T-cell (primary cell): ENCODE data around the gene EXO5. TPM values are rescaled to one million over a fixed set of nuclear protein-coding genes. Genes with fewer than 3 reads are reported as not detected.
"Not testable (repeated sequence)": the region's sequence is repeated elsewhere in the genome, so short reads cannot be mapped to it uniquely, and the experiment has no call there.

Experiments used
- ATAC-seq, 4 experiments: fragments of 200-7000 bp in 3 of 4; fragments of 150-1000 bp in 1 of 4; cut with Tn5 transposase; replicated peaks in 1 of 4; 1 replicate in 3 of 4; 2 replicates in 1 of 4; pipeline ENCODE4 v1.10.0; 2021; ENCODE audit warnings: moderate library complexity in 3 of 4, mild to moderate bottlenecking in 2 of 4, moderate number of reproducible peaks in 1 of 4
- CTCF ChIA-PET, 2 donors: fragments of 300-600 bp; sonication (Branson Sonifier 250); formaldehyde crosslinking; loops; one replicate each; lab custom pipeline; 2022; ENCODE audit warnings: antibody characterized with exemption in 2 of 2; lab: Charles Lee
- POLR2A ChIA-PET, 2 donors: fragments of 300-600 bp; sonication (Branson Sonifier 250); formaldehyde crosslinking; loops; one replicate each; lab custom pipeline; 2022; ENCODE audit warnings: antibody characterized with exemption in 2 of 2; lab: Charles Lee
- DNase-seq, 35 experiments: peaks; one replicate each; pipeline versions ENCODE4 v3.0.0 to v3.0.0-alpha.2; 2013 to 2023
- H3K27ac ChIP-seq: one replicate; pipeline ENCODE4 v1.5.1; 2013; ENCODE audit warnings: low read length
- H3K27me3 ChIP-seq, 2 experiments: replicated peaks in 1 of 2; 1 replicate in 1 of 2; 2 replicates in 1 of 2; pipeline versions ENCODE4 v1.6.1 to v1.7.0; 2013; ENCODE audit warnings: low read length in 1 of 2, mixed read lengths in 1 of 2; ENCODE audit not compliant: control insufficient read depth in 2 of 2, insufficient read depth in 2 of 2; ENCODE audit errors: extremely low read depth in 1 of 2
- H3K36me3 ChIP-seq, 2 donors: 1 replicate in 1 of 2; 2 replicates in 1 of 2; pipeline versions ENCODE4 v1.6.1 to v1.7.0; 2013; ENCODE audit warnings: low read length in 1 of 2; ENCODE audit not compliant: control insufficient read depth in 2 of 2, insufficient read depth in 1 of 2; ENCODE audit errors: extremely low read depth in 1 of 2
- H3K4me1 ChIP-seq, 2 experiments: 1 replicate in 1 of 2; 2 replicates in 1 of 2; pipeline versions ENCODE4 v1.6.1 to v1.7.0; 2013; ENCODE audit warnings: low read length in 2 of 2, mixed read lengths in 1 of 2; ENCODE audit not compliant: insufficient read depth in 2 of 2, control insufficient read depth in 1 of 2; ENCODE audit errors: extremely low read depth in 1 of 2
- H3K4me3 ChIP-seq, 2 donors: 1 replicate in 1 of 2; 2 replicates in 1 of 2; pipeline versions ENCODE4 v1.5.1 to v1.7.0; 2013; ENCODE audit warnings: mild to moderate bottlenecking in 2 of 2, low read length in 1 of 2, moderate library complexity in 1 of 2; ENCODE audit not compliant: control insufficient read depth in 1 of 2; ENCODE audit errors: extremely low read depth in 1 of 2
- H3K9me3 ChIP-seq: 2 replicates; pipeline ENCODE4 v1.7.0; 2013
- H3K27ac Mint-ChIP-seq, 2 donors: one replicate each; pipeline ENCODE4 v1.8.0; 2020 to 2021; ENCODE audit warnings: mild to moderate bottlenecking in 2 of 2, mixed read lengths in 2 of 2
- H3K27me3 Mint-ChIP-seq, 2 donors: one replicate each; pipeline ENCODE4 v1.8.0; 2021 to 2022; ENCODE audit warnings: mixed read lengths in 2 of 2
- H3K36me3 Mint-ChIP-seq: one replicate; pipeline ENCODE4 v1.8.0; 2021; ENCODE audit warnings: mixed read lengths
- H3K4me1 Mint-ChIP-seq, 3 donors: one replicate each; pipeline ENCODE4 v1.8.0; 2020 to 2022; ENCODE audit warnings: mixed read lengths in 3 of 3, mild to moderate bottlenecking in 1 of 3
- H3K4me3 Mint-ChIP-seq, 3 donors: one replicate each; pipeline ENCODE4 v1.8.0; 2020 to 2022; ENCODE audit warnings: mild to moderate bottlenecking in 3 of 3, mixed read lengths in 3 of 3, moderate library complexity in 3 of 3
- H3K9me3 Mint-ChIP-seq, 3 donors: one replicate each; pipeline ENCODE4 v1.8.0; 2020 to 2022; ENCODE audit warnings: mixed read lengths in 3 of 3
- WGBS: methylation state at CpG from one replicate; pipeline ENCODE4 v1.1.5; 2013; ENCODE audit warnings: missing lambda C conversion rate; ENCODE audit not compliant: insufficient coverage; 5-methylcytosine and 5-hydroxymethylcytosine counted together
- total RNA-seq, 35 experiments: library from RNA in 6 of 35; stranded (reverse) in 6 of 35; fragments of 120-200 nt in 1 of 35; gene quantifications; one replicate each; pipeline versions ENCODE4 v1.2.1 to v1.2.4 and lab custom pipeline; 2013 to 2026

EXO5 gene
- total RNA-seq, 5 donors from 2014 or later (not counting 1 experiment from before 2014, with no cell fraction given): 6.9 to 12.1 (median 10.6) TPM

DNA sequence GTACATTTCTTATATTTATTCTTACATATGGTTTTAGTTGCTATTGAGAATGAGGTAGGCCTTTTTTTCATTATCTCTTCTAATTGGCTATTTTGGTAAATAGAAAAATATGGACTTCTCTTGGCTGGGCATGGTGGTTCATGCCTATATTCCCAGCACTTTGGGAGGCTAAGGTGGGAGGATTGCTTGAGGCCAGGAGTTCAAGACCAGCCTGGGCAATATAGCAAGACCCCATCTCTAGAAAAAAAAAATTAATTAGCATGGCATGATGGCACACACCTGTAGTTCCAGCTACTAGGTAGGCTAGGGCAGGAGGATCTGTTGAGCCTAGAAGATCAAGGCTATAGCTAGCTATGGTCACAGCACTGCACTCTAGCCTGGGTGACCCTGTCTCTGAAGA is 26.0 kb downstream of the EXO5 start:
- H3K4me3 ChIP-seq: no peak overlapping the region
- no peaks in the 10 kb centered on the region for H3K36me3 ChIP-seq
- peaks cover 0 to 3% of the 10 kb centered on the region in 2 donors for H3K27me3 Mint-ChIP-seq
- ChIA-PET CTCF (no interaction called here), POLR2A (no interaction called here)
- no peak for ATAC-seq
- H3K27me3 ChIP-seq: no peaks in the 10 kb centered on the region
- peaks cover 7 to 13% of the 10 kb centered on the region in 2 experiments for H3K4me1 ChIP-seq
- no peak overlapping the region for H3K27ac Mint-ChIP-seq
- H3K36me3 Mint-ChIP-seq: peaks cover 28% of the 10 kb centered on the region
- no peaks in the 10 kb centered on the region for H3K9me3 Mint-ChIP-seq
- H3K27ac ChIP-seq: no peak overlapping the region
- H3K4me3 Mint-ChIP-seq: no peak overlapping the region
- H3K9me3 ChIP-seq: no peaks in the 10 kb centered on the region
- DNase-seq: no peak
- peaks cover 24 to 28% (median 25%) of the 10 kb centered on the region in 3 donors for H3K4me1 Mint-ChIP-seq

- Histone ChIP-seq H3K9me3 (no peaks in the 10 kb centered on the region), H3K36me3 (peaks cover 0 to 3% of the 10 kb centered on the region in 2 donors), H3K4me3 (no peak overlapping the region), H3K27ac (no peak overlapping the region), H3K27me3 (no peaks in the 10 kb centered on the region), H3K4me1 (peaks cover 7 to 11% of the 10 kb centered on the region in 2 experiments)
- ChIA-PET POLR2A (no interaction called here), CTCF (no interaction called here)
- WGBS: no CpG with 5 or more reads among the region's 2 CpGs
- Mint-ChIP-seq H3K9me3 (no peaks in the 10 kb centered on the region), H3K27me3 (no peaks in the 10 kb centered on the region), H3K36me3 (peaks cover 37% of the 10 kb centered on the region), H3K4me1 (peaks cover 24 to 25% (median 25%) of the 10 kb centered on the region in 3 donors), H3K4me3 (no peak overlapping the region), H3K27ac (no peak overlapping the region)
- DNase-seq (no peak), ATAC-seq (no peak)
Measured at GRCh38 chr1:40535732-40536131, 27.2 kb downstream of the EXO5 start.

GRCh38 chr1:40539338-40539737 is 30.8 kb downstream of the EXO5 start:
- ChIA-PET CTCF (no interaction called here), POLR2A (no interaction called here)
- no peaks in the 10 kb centered on the region for H3K9me3 ChIP-seq
- H3K4me1 ChIP-seq: no peaks in the 10 kb centered on the region
- Mint-ChIP-seq H3K27me3 (no peaks in the 10 kb centered on the region), H3K4me1 (no peaks in the 10 kb centered on the region), H3K9me3 (no peaks in the 10 kb centered on the region), H3K4me3 (no peak overlapping the region), H3K27ac (no peak overlapping the region), H3K36me3 (peaks cover 61% of the 10 kb centered on the region)
- H3K4me3 ChIP-seq: no peak overlapping the region
- no peak for DNase-seq
- H3K27me3 ChIP-seq: no peaks in the 10 kb centered on the region
- ATAC-seq: no peak
- WGBS: no CpG with 5 or more reads among the region's 7 CpGs
- no peak overlapping the region for H3K27ac ChIP-seq
- H3K36me3 ChIP-seq: peaks cover 0 to 17% of the 10 kb centered on the region in 2 donors

GRCh38 chr1:40546957-40547356 is 38.4 kb downstream of the EXO5 start:
- no peaks in the 10 kb centered on the region for H3K4me1 Mint-ChIP-seq
- WGBS: 100% methylated on average over 1 of the region's 4 CpGs
- H3K36me3 Mint-ChIP-seq: peaks cover 52% of the 10 kb centered on the region
- Histone ChIP-seq H3K9me3 (peaks cover 5% of the 10 kb centered on the region), H3K27ac (no peak overlapping the region), H3K4me1 (no peaks in the 10 kb centered on the region), H3K36me3 (peaks cover 0 to 32% of the 10 kb centered on the region in 2 donors), H3K4me3 (no peak overlapping the region), H3K27me3 (no peaks in the 10 kb centered on the region)
- H3K27me3 Mint-ChIP-seq: no peaks in the 10 kb centered on the region
- CTCF ChIA-PET: no interaction called here
- ATAC-seq (no peak), DNase-seq (no peak)
- H3K27ac Mint-ChIP-seq: no peak overlapping the region
- H3K9me3 Mint-ChIP-seq: peaks cover 13 to 36% (median 22%) of the 10 kb centered on the region in 3 donors
- POLR2A ChIA-PET: no interaction called here
- H3K4me3 Mint-ChIP-seq: no peak overlapping the region

- Histone ChIP-seq H3K4me3 (no peak overlapping the region), H3K9me3 (no peaks in the 10 kb centered on the region), H3K4me1 (no peaks in the 10 kb centered on the region), H3K36me3 (no peaks in the 10 kb centered on the region), H3K27ac (no peak overlapping the region), H3K27me3 (peaks cover 0 to 5% of the 10 kb centered on the region in 2 experiments)
- Mint-ChIP-seq H3K9me3 (peaks cover 0 to 9% (median 4%) of the 10 kb centered on the region in 3 donors), H3K36me3 (no peaks in the 10 kb centered on the region), H3K27me3 (peaks cover 1 to 4% of the 10 kb centered on the region in 2 donors), H3K27ac (no peak overlapping the region), H3K4me3 (no peak overlapping the region), H3K4me1 (no peaks in the 10 kb centered on the region)
- ATAC-seq (no peak), DNase-seq (no peak)
- ChIA-PET POLR2A (no interaction called here), CTCF (no interaction called here)
- no CpG with 5 or more reads among the region's 4 CpGs for WGBS
Measured at GRCh38 chr1:40553017-40553416, 44.5 kb downstream of the EXO5 start.

- H3K9me3 Mint-ChIP-seq, H3K4me1 Mint-ChIP-seq, H3K27ac ChIP-seq, H3K9me3 ChIP-seq, H3K4me1 ChIP-seq, H3K27me3 ChIP-seq, POLR2A ChIA-PET, H3K36me3 ChIP-seq, H3K27me3 Mint-ChIP-seq, H3K36me3 Mint-ChIP-seq, H3K27ac Mint-ChIP-seq, H3K4me3 Mint-ChIP-seq, DNase-seq, ATAC-seq, H3K4me3 ChIP-seq: not testable (repeated sequence)
- WGBS: no CpG with 5 or more reads among the region's 7 CpGs
- CTCF ChIA-PET: interaction anchor here in 1 of 2 donors (0.5 kb wide), 1 partner anchor 498 kb away, joined by 3 read pairs; no protein-coding TSS in a partner anchor
Measured at GRCh38 chr1:40554807-40555206, 46.2 kb downstream of the EXO5 start.

- POLR2A ChIA-PET: no interaction called here
- 100% methylated on average over 1 of the region's 5 CpGs for WGBS
Measured at GRCh38 chr1:40556121-40556520, 47.6 kb downstream of the EXO5 start.

More at GRCh38 chr1:40556121-40556520, 47.6 kb downstream of the EXO5 start:
- no peak overlapping the region for H3K27ac Mint-ChIP-seq
- Histone ChIP-seq H3K4me1 (no peaks in the 10 kb centered on the region), H3K4me3 (no peak overlapping the region), H3K9me3 (no peaks in the 10 kb centered on the region), H3K27me3 (peaks cover 0 to 5% of the 10 kb centered on the region in 2 experiments), H3K27ac (no peak overlapping the region), H3K36me3 (no peaks in the 10 kb centered on the region)
- no peaks in the 10 kb centered on the region for H3K4me1 Mint-ChIP-seq
- no peaks in the 10 kb centered on the region for H3K36me3 Mint-ChIP-seq
- CTCF ChIA-PET: interaction anchor here in 1 of 2 donors (0.6 kb wide), 1 partner anchor 119 kb away, joined by 4 read pairs; no protein-coding TSS in a partner anchor
- no peaks in the 10 kb centered on the region for H3K9me3 Mint-ChIP-seq
- no peak overlapping the region for H3K4me3 Mint-ChIP-seq
- no peak for ATAC-seq
- no peak for DNase-seq
- peaks cover 3 to 8% of the 10 kb centered on the region in 2 donors for H3K27me3 Mint-ChIP-seq
